ENCODE measurements around the gene TAF3.

TAF3 gene

GRCh38 chr10:8059191-8059936 lies 241.1 kb downstream of the TAF3 start:
- no peak for DNase-seq (ENCODE audit: low read depth)

- DNase-seq (ENCODE audit: low read depth) = no peak
Measured at GRCh38 chr10:8060010-8060703, 241.9 kb downstream of the TAF3 start.

- no peak for DNase-seq (ENCODE audit: low read depth)
Measured at GRCh38 chr10:8060704-8061121, 242.4 kb downstream of the TAF3 start.

GRCh38 chr10:8061274-8062211 lies 243.2 kb downstream of the TAF3 start:
- no peak for DNase-seq (ENCODE audit: low read depth)

- DNase-seq (ENCODE audit: low read depth) = no peak
Measured at GRCh38 chr10:8063128-8063908, 245.0 kb downstream of the TAF3 start.

- no peak for DNase-seq (ENCODE audit: low read depth)
Measured at GRCh38 chr10:8063935-8064334, 245.6 kb downstream of the TAF3 start.

GRCh38 chr10:8064436-8064835 lies 246.1 kb downstream of the TAF3 start:
- no peak for DNase-seq (ENCODE audit: low read depth)

GRCh38 chr10:8065651-8066050 lies 247.3 kb downstream of the TAF3 start:
- no peak for DNase-seq (ENCODE audit: low read depth)

- no peak for DNase-seq (ENCODE audit: low read depth)
Measured at GRCh38 chr10:8066124-8066523, 247.8 kb downstream of the TAF3 start.

All from stimulated activated CD8-positive, alpha-beta memory T cell treated with anti-CD3 and anti-CD28 coated beads, Interleukin-12 subunit alpha, Interleukin-12 subunit beta, amount 100 ng/mL, for 4 hours (primary cell).